GM13977 (cell line): ENCODE results near the gene DST.

Experiments used
- DNase-seq: peaks from one replicate; pipeline ENCODE4 v3.0.0; 2012; ENCODE audit warnings: low spot score
- CTCF ChIP-seq: IDR thresholded peaks from 2 replicates; pipeline ENCODE4 v1.5.1; 2012; ENCODE audit warnings: mild to moderate bottlenecking, control low read depth; ENCODE audit not compliant: insufficient read depth; ENCODE audit errors: extremely low read depth, missing control alignments
- in situ Hi-C: fragments of 300-500 bp; cut with MboI; formaldehyde crosslinking; loops from one replicate; pipeline ENCODE4 v1.12.0; 2022; ENCODE audit warnings: low sequenced_read_pairs, low pct_unique_long_range_greater_than_20kb, mixed read lengths, inconsistent platforms; ENCODE audit not compliant: unreplicated experiment

The DST gene

DNA sequence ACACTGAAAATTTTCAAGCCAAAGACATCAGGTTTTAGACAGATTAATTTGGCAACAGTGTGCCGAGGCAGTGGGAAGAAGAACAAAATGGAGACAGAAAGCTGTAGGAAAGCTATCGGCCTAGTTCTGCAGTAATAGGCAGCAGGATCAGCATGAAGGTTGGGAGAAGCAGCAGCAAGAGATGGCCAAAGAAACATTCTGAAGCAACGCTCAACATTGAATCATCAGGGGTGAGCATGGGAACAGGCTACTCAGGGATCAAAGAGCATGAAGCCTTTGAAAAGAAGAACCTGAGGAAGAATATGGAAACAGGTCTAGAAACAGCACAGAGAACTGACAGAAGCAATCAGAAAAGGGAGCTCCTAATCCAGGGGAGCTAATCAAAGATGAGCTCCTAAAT lies 7.1 kb upstream of the DST start:
- no peak for DNase-seq
- TF ChIP-seq CTCF = no peak
- in situ Hi-C loops = loop anchor here (10.0 kb wide), 1 partner anchor 45 kb away; no protein-coding TSS in a partner anchor

DNA sequence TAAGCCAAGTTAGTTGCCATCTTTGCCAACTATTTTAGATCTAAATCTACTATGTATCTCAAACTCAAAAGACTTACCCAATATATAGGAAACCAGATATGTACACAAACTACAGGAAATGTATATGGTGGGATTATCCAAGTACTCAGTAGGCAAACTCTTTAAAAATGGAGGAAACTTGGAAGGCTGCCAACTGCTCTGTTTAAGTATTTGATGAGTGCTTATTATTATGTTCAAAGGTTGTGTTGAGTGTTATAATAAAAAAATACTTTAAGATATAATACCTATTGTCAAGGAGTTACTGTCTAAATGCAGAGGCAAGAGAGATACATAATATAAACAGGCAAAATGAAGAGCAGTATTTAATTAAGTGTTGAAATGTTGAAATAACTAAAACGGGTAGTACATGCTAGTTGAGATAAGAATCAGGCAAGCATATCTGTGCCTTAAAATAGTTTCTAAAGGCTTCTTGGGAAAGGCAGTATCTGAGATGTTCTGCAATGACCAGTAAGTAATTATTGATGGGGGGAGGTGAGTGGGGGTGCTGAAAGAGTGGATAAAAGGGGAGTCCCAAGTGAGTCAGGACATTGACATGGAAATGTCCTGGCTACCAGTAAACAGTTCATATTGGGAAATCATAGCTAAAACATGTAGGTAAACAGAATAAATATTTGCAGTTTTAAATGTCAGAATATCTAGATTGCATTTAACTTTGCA lies 6.5 kb upstream of the DST start:
- in situ Hi-C loops = loop anchor here (10.0 kb wide), 1 partner anchor 46 kb away; no protein-coding TSS in a partner anchor
- no peak for DNase-seq
- no peak for TF ChIP-seq CTCF

- no peak for TF ChIP-seq CTCF
- in situ Hi-C loops = loop anchor here (10.0 kb wide), 1 partner anchor 48 kb away; no protein-coding TSS in a partner anchor
These were observed 4.6 kb upstream of the DST start for GRCh38 chr6:56647172-56647762.

DNA sequence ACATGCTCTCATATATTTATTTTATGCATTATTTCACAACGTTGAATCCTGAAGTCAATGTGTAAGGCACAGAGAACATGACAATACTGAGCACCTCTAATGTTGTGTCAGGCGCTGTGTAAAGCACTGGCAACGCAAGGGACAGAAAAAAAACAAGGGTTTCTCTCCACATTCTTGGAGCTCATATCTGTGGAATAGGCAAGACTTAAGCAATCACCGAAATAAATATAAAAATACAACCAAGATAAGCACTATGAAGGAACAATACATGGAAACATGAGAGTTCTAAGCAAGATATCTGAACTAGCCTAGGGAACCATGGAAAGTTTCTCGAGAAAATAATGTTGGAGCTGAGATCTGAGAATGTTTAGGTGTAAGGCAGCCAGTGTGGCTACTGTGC lies 1.7 kb upstream of the DST start:
- no peak for TF ChIP-seq CTCF
- in situ Hi-C loops = loop anchor here (10.0 kb wide), 1 partner anchor 50 kb away; no protein-coding TSS in a partner anchor
- DNase-seq = no peak

More at GRCh38 chr6:56647172-56647762, 4.6 kb upstream of the DST start:
- no peak for DNase-seq

GRCh38 chr6:56643379-56644089 lies 845 bp upstream of the DST start:
- in situ Hi-C loops = loop anchor here (10.0 kb wide), 1 partner anchor 51 kb away; no protein-coding TSS in a partner anchor
- no peak for DNase-seq

DNA sequence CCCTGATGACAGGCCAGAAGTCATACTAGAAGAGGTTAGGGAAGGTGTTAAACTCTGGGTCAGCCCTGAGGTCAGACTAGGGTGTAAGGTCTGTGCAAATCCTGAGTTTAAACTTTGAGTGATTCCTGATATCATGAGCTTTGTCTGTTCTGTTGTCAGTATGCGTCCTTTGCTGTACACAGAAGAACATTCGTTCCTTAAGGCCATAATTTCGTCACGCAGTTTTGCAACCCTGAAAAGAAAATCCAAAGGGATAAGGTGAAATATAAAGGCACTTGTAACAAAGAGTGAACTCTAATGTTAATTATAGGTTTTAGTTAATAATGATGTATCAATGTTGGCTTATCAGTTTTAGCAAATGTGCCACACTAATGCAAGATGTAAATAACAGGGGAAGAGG lies 2.3 kb downstream of the DST start:
- in situ Hi-C loops = loop anchor here (10.0 kb wide), 1 partner anchor 54 kb away; no protein-coding TSS in a partner anchor
- no peak for DNase-seq
- no peak for TF ChIP-seq CTCF

More at GRCh38 chr6:56643379-56644089, 845 bp upstream of the DST start:
- TF ChIP-seq CTCF = no peak
